ENCODE measurements around the gene TEX9.

GRCh38 chr15:56464893-56465520, 99.8 kb downstream of the TEX9 start, which contains the start of gene MNS1:
- TF ChIP-seq, protein P1, sequence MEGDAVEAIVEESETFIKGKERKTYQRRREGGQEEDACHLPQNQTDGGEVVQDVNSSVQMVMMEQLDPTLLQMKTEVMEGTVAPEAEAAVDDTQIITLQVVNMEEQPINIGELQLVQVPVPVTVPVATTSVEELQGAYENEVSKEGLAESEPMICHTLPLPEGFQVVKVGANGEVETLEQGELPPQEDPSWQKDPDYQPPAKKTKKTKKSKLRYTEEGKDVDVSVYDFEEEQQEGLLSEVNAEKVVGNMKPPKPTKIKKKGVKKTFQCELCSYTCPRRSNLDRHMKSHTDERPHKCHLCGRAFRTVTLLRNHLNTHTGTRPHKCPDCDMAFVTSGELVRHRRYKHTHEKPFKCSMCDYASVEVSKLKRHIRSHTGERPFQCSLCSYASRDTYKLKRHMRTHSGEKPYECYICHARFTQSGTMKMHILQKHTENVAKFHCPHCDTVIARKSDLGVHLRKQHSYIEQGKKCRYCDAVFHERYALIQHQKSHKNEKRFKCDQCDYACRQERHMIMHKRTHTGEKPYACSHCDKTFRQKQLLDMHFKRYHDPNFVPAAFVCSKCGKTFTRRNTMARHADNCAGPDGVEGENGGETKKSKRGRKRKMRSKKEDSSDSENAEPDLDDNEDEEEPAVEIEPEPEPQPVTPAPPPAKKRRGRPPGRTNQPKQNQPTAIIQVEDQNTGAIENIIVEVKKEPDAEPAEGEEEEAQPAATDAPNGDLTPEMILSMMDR (IDR thresholded peaks at IDR 0.05; ENCODE audit: insufficient read depth, low read depth, low read length), result no peak
- TF ChIP-seq EZH2 (IDR thresholded peaks at IDR 0.05; ENCODE audit: insufficient read depth, low read length), result no peak

Measured in astrocyte (in vitro differentiated cells and primary cell).